Measurements from ENCODE around the gene FASTK.

FASTK gene, protein sequence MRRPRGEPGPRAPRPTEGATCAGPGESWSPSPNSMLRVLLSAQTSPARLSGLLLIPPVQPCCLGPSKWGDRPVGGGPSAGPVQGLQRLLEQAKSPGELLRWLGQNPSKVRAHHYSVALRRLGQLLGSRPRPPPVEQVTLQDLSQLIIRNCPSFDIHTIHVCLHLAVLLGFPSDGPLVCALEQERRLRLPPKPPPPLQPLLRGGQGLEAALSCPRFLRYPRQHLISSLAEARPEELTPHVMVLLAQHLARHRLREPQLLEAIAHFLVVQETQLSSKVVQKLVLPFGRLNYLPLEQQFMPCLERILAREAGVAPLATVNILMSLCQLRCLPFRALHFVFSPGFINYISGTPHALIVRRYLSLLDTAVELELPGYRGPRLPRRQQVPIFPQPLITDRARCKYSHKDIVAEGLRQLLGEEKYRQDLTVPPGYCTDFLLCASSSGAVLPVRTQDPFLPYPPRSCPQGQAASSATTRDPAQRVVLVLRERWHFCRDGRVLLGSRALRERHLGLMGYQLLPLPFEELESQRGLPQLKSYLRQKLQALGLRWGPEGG
- 77.4 to 94.5 reads per million in 2 experiments for total RNA-seq

DNA sequence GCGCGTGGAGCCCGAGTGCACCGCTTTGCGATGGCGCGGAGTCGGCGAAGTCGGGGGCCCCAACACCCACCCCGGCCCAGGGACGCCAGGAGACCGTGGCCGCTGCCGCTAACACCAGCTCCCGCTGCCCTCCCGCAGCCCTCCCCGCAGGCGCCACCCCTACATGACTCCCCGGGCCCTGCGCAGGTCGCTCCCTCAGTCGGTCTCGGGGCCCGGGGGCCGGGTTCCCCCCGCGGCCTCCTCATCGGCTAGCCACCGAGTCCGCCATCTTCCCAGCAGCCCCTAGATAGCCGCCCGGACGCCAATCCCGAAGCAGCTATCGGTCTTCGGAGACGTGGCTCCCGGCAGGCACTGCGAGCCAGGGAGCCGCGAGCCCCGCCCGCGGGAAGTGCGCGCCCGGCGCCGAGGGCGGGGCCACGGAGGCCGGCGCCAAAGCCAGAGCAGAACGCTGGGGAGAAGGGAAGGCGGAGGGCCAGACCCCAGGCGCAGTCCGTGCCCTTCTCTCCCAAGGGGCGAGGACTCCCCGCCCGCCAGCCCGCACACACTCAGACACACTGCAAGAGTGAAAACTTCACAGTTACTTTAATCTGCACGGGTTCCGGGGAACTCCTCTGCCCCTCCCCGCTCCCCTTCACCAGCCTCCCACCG is at the start of gene FASTK:
TSS of gene FASTK (minus strand) at position 288 of the 648 bp plus-strand sequence. CDS start at position 245, 43 bp downstream.
- peak; percentile 82 for DNase-seq (ENCODE audit: low read depth)

- DNase-seq (ENCODE audit: low read depth), result no peak
Observed at GRCh38 chr7:151129960-151130591, 49.5 kb upstream of the FASTK start.

DNA sequence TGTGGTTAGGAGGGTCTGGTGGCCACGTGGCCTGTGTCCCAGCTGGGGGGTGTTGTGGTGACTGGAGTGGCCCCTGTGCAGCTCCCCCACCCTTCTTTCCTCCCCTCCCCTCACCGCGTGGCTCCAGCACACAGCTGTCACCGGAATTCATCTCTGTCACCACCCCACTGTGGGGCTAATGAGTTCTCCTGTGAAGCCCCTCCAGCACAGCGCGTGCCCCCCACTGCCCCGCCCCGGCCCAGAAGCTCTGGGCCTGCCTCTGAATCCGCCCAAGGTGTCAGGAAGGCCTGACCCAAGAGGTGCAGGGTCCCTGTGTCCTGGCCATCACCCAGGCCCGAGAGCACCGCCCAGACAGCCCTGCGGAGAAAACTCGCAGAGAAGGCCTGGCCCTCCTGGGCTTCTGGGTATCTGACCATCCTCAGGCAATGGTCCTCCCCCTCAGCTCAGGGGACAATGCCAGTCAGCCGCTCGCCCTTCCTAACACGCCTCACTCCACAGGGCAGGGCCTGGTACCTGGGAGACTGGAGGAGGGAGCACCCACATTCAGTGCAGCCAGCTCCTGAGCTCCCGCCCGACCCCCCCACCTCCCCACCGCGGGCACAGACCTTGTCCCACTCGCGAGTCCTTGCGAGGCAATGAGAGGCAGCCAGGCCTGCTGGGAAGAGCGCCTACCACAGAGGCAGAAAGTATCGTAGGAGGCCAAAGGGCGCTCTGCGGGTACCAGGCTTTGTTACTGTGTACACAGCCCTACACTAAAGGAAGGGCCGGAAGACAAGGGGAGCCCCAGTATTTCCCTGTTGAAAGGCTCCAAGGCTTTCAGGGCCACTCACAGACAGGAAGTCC is 48.7 kb upstream of the FASTK start:
- DNase-seq (ENCODE audit: low read depth), result no peak

- DNase-seq (ENCODE audit: low read depth), result no peak
Observed at GRCh38 chr7:151128716-151129115, 48.1 kb upstream of the FASTK start.

DNA sequence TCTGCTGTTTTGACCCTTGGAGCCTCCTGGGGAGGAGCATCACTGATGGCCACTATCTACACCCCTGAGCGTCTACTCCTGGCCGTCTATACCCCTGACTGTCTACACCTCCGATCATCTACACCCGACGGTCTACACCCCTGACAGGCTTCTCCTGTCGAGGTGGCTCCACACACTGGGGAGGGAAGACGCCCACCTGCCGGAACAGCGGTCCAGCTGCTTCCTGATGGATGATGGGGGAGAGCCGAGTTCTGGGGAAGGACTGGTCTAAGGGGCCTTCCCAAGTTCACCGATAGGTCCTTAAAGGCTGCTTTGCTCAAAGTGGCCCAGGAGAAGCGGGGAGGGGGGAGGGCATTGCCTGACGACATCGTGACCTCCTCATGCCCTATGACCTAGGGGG is 47.5 kb upstream of the FASTK start:
- DNase-seq (ENCODE audit: low read depth), result no peak

- DNase-seq (ENCODE audit: low read depth), result no peak
Observed at GRCh38 chr7:151126491-151127137, 46.0 kb upstream of the FASTK start.

DNA sequence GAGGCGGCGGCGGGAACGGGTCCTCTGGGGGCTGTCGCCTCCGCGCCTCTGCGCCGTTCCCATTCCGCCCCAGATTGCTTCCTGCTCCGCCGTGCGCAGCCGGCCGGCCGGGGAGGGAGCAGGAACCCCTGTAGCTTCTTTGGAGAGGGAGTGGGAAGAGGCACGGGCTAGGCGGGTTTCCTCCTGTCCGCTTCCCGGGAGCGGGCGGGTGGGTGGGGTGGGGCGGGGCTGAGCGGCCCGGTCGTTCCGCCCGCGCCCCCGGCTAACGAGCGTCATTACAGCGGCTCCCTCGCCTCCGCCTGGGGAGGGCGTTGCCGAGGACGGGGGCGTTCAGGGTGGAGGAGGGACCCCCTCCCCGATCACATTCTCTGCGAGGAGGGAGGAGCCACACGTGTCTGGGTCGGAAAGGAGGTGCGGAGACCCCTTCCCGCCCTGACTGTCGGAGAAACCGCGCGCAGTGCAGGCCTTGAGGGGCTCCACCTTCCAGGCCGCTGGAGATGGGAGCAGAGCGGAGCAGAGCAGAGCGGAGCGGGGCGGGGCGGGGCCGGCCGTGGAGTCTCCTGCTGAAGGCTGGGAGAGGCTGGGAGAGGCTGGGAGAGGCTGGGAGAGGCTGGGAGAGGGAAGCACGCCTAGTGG is 45.4 kb upstream of the FASTK start:
- no peak for DNase-seq (ENCODE audit: low read depth)

DNA sequence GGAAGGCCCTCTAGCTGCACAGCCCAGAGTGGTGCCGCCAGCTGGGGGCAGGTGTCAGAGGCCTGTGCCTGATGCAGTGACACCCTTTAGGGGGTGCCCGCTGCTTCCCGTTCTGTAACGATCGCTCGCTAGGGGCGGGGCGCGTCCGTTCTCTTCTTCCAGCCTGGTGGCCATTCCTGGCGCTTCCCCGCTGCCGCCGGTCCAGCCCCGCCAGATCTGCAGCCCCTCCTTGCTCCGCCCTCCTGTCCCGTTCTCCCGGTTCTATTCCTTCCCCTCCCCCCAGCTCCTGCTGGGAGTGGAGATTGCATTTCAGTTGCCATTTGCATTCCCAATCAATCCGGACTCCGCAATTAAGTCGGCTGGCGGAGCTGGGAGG is 44.8 kb upstream of the FASTK start:
- no peak for DNase-seq (ENCODE audit: low read depth)

GRCh38 chr7:151124899-151125399 is 44.3 kb upstream of the FASTK start:
- DNase-seq (ENCODE audit: low read depth), result no peak

DNA sequence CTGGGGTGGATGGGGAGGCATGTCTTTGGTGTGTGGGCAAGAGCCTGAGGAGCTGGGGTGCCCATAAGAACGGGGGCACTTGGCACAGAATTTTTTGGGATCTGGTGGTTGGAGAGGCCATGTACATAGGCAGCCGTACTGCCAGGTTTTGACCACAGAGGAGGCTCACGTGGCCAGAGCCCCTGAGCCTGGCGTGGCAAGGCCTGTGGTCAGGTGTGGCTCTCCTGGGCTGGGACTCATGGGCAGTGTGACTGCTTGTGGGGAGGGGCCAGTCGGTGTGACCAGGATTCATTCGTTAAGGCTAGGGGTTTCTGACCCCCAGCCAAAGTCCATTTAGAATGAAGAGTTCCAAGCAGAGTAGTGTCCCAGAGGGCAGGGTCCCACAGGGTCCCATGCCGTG is 43.9 kb upstream of the FASTK start:
- DNase-seq (ENCODE audit: low read depth), result no peak

- peak; percentile 77 for DNase-seq (ENCODE audit: low read depth)
Observed at GRCh38 chr7:151123822-151124464, 43.3 kb upstream of the FASTK start.

GRCh38 chr7:151123158-151123821 is 42.7 kb upstream of the FASTK start:
- no peak for DNase-seq (ENCODE audit: low read depth)

DNA sequence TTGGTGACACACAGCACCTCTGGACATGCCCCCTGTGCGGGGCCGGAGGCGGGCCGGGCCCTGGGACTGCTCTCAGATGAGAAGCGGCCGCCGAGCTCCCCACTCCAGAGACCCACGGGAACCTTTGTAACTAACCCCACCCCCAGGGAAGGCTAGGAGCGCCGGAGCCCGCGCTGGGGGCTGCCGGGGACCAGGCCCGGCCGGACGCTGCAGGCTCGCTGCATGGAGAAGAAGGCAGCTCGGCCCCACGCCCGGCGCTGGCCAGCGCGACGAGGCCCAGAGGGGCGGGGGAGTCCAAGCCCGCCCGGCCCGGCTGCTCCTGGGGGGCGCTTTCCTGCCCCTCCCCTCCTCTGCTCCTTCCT is 42.2 kb upstream of the FASTK start:
- DNase-seq (ENCODE audit: low read depth), result no peak

DNA sequence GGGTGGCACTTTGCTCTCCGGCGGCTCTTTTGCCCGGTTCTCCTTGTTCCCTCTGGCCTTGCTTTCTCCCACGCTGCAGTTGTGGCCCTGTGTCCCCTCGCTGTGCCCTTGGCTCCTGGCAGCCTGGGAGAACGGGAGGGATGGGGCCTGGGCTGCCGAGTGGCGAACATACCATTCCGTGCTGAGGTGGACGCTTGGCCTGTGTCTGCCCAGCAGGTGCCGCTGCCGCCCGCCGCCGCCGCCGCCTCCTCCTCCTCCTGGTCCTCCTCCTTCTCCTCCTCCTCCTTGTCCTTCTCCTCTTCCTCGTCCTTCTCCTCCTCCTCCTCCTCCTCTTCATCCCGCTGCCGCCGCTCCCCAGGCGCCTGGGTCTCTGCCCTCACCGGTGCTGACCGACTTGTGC is 41.7 kb upstream of the FASTK start:
- no peak for DNase-seq (ENCODE audit: low read depth)

DNA sequence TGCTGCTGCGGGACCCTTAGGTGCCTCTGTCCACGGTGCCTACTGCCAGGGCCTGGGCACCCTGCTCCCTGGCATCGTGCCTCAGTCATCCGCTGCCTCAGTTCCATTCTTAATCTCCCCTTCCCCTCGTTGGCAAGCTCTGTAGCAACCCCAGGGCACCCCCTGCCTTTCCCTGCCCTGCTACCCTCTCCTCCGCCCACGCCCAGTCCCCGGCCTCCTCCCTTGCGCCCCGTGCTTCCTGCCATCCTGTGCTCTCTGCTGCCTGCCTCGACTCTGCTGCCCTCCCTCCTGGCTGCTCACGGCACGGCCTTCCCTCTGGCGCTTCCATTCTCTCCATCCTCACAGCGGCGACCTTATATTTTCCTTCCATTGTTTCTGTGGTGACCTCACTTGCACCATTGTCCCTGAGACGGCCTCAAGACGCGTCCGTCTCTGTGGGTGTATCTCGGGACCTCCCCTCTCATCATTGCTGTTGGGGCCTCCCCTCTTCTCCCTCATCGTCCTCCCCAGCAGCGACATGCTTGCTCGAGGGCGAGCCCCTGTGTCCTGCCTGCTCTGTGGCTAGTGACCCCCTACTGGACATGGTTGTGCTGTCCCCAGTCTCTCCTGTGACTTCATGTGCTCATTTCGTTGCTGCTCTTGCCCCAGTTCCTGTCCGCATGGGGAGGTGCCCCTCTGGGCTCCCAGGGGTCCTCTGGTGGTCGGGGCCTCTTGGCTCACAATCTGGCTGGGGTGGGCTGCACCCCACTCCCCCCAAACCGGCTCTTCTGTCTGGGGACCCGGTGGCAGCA is 41.0 kb upstream of the FASTK start:
- DNase-seq (ENCODE audit: low read depth), result no peak

DNA sequence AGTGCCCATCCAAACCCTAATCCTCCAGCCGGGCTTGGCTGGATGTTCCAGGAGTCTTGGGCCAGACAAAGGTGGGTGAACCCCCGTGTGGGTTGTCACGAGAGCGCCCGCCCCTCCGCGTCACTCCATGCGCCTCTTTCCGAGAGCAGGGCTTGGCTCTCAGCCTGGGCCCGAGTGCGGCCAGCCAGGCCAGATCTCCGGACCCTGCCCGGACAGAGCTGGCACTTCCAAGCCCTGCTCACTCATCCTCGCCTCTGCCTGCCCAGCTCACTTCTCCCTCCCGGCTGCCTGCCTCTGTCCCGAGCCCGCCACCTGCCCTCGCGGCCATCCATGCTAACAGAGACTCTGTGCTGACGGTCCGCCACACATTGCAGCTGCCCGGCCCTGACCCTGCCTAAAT is 40.3 kb upstream of the FASTK start:
- no peak for DNase-seq (ENCODE audit: low read depth)

- no peak for DNase-seq (ENCODE audit: low read depth)
Observed at GRCh38 chr7:151119902-151120301, 39.3 kb upstream of the FASTK start.

DNA sequence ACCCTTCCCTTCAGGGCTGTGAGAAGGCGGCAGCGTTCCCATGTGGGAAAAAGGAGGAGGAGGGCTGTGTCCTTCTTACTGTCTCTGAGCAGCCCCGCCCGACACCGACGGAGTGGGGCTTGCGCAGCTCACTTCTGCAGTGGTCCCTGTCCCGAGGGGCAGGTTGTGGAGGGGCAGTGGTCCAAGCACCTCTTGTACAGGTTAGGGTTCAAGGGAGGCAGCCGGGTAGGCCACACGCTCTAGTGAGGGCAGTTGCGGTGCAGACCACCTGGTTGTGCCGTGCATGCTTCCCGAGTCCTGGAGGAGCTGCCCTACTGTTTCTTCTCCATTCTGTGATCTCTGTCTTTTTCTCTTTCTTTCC is 38.4 kb upstream of the FASTK start:
- DNase-seq (ENCODE audit: low read depth), result no peak

Data from T follicular helper cell (primary cell).